ENCODE measurements around the gene NPAS3. TPM values are rescaled to one million over a fixed set of nuclear protein-coding genes. Genes with fewer than 3 reads are reported as not detected.

Gene NPAS3
- total and polyA plus RNA-seq, 10 donors, result 0.13 to 9.5 (median 2.9) TPM

DNA sequence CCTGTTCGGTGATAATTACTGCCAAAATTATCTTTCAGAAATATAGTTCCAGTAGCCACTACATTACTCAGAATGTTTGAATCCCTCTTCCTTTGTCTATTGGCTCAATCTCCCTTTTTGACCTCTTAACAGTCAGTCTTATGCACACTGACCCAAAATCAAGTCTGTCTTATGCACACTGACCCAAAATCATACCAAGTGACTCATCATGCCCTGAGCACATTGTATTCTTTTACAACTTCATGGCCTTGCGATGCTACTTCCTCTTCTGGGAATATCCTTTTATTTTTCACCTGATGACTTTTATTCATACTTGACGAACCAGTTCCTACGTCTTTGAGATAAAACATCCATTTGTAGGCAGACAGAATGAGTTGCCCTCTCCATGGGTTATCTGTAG lies 182.3 kb downstream of the NPAS3 start:
- Histone ChIP-seq H3K27me3 (replicated peaks in 1 of 7) (no peaks in the 10 kb centered on the region), H3K36me3 (no peaks in the 10 kb centered on the region)
- 74 to 86% (median 78%) methylated on average over 4 of the region's 4 CpGs for WGBS, 5 donors

DNA sequence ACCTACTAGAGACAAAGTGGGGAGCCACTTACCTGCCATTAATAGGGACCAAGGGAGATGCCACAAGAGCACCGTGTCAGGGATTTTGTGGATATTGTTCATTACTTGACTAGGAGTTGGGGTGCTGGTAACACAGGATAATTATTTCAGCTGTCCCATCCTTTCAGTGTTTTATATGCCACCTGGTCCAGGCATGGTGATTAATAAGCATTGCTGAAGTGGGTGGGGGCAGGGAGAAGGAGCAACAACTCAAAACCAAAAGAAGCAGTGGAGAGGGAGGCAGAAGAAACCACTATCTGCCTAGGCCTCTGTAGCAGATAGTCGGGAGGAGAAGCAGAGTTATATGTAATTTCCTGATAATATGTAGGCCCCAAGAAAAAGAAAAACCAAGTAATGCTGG lies 184.6 kb downstream of the NPAS3 start:
- no peaks in the 10 kb centered on the region for H3K4me1 ChIP-seq
- no peaks in the 10 kb centered on the region for H3K9me3 ChIP-seq
- H3K4me3 ChIP-seq, result no peak overlapping the region
- H3K27ac ChIP-seq, result no peak overlapping the region
- no peaks in the 10 kb centered on the region for H3K36me3 ChIP-seq
- intact Hi-C loops (cut with DNase I; ENCODE audit: low total_unique reads), result no loop called here
- WGBS, 5 donors, result 68 to 91% (median 86%) methylated on average over 2 of the region's 2 CpGs
- H3K27me3 ChIP-seq (replicated peaks in 1 of 7), result no peaks in the 10 kb centered on the region
- TF ChIP-seq CTCF (IDR thresholded peaks at IDR 0.05 in 8 of 11, conservative IDR thresholded peaks at IDR 0.05 in 3 of 11) (no peak), POLR2AphosphoS5 (IDR thresholded peaks at IDR 0.05) (no peak), POLR2A (IDR thresholded peaks at IDR 0.05) (no peak)
- DNase-seq, result no peak

More for the DNA sequence above, 182.3 kb downstream of the NPAS3 start:
- Histone ChIP-seq H3K4me1 (no peaks in the 10 kb centered on the region), H3K4me3 (no peak overlapping the region), H3K9me3 (no peaks in the 10 kb centered on the region), H3K27ac (no peak overlapping the region)
- no peak for DNase-seq
- TF ChIP-seq CTCF (IDR thresholded peaks at IDR 0.05 in 8 of 11, conservative IDR thresholded peaks at IDR 0.05 in 3 of 11), result no peak
- TF ChIP-seq POLR2AphosphoS5 (IDR thresholded peaks at IDR 0.05), result no peak
- TF ChIP-seq POLR2A (IDR thresholded peaks at IDR 0.05), result no peak
- intact Hi-C loops (cut with DNase I; ENCODE audit: low total_unique reads), result no loop called here

DNA sequence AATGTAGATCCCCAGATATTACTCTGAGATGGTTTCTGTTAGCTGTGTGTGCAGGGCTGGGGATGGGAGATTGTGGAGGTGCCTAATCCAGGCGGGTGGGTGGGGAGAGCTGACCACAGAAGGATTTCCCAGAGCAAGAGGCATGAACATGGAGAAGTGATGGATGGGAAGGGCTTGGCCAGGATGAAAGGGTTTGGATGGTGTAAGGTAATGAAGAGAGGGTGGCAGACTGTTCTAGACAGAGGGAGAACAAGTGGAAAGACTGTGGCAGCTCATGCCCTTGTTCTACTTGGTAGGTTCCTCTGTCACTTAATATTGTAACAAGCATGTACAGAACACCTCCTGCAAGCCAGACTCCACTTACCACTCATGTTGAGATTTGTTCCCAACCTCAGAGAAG lies 187.8 kb downstream of the NPAS3 start:
- no peak for DNase-seq
- no peaks in the 10 kb centered on the region for H3K36me3 ChIP-seq
- 74 to 96% (median 86%) methylated on average over 1 of the region's 1 CpG for WGBS, 5 donors
- intact Hi-C loops (cut with DNase I; ENCODE audit: low total_unique reads), result no loop called here
- no peaks in the 10 kb centered on the region for H3K4me1 ChIP-seq
- no peak for TF ChIP-seq POLR2AphosphoS5 (IDR thresholded peaks at IDR 0.05)
- TF ChIP-seq CTCF (IDR thresholded peaks at IDR 0.05 in 8 of 11, conservative IDR thresholded peaks at IDR 0.05 in 3 of 11), result no peak
- TF ChIP-seq POLR2A (IDR thresholded peaks at IDR 0.05), result no peak
- no peaks in the 10 kb centered on the region for H3K27me3 ChIP-seq (replicated peaks in 1 of 7)
- no peak overlapping the region for H3K27ac ChIP-seq
- H3K9me3 ChIP-seq, result no peaks in the 10 kb centered on the region
- no peak overlapping the region for H3K4me3 ChIP-seq

- H3K27ac ChIP-seq, result peak overlapping the region in 1 of 8 donors; percentile 24
- no peaks in the 10 kb centered on the region for H3K36me3 ChIP-seq
- H3K4me1 ChIP-seq, result no peaks in the 10 kb centered on the region
- H3K9me3 ChIP-seq, result no peaks in the 10 kb centered on the region
- intact Hi-C loops (cut with DNase I; ENCODE audit: low total_unique reads), result no loop called here
- H3K4me3 ChIP-seq, result no peak overlapping the region
- 67 to 77% (median 71%) methylated on average over 1 of the region's 1 CpG for WGBS, 5 donors
- H3K27me3 ChIP-seq (replicated peaks in 1 of 7), result no peaks in the 10 kb centered on the region
- TF ChIP-seq POLR2A (IDR thresholded peaks at IDR 0.05), result no peak
- no peak for TF ChIP-seq CTCF (IDR thresholded peaks at IDR 0.05 in 8 of 11, conservative IDR thresholded peaks at IDR 0.05 in 3 of 11)
- TF ChIP-seq POLR2AphosphoS5 (IDR thresholded peaks at IDR 0.05), result no peak
- DNase-seq, result no peak
Measured at GRCh38 chr14:33127531-33127930, 188.9 kb downstream of the NPAS3 start.
